NCI-H128 (cell line): Measurements from ENCODE around the gene BIRC5.
"Not testable (repeated sequence)": the region's sequence is repeated elsewhere in the genome, so short reads cannot be mapped to it uniquely, and the experiment has no call there.

ENCODE experiments used
- DNase-seq: peaks from one replicate; lab custom pipeline; 2025; ENCODE audit not compliant: unreplicated experiment; lab: John Stamatoyannopoulos, UW

Gene BIRC5

GRCh38 chr17:78224231-78225087, 10.4 kb downstream of the BIRC5 start:
- no peak for DNase-seq

- DNase-seq = no peak
Measured at GRCh38 chr17:78225088-78225865, 11.2 kb downstream of the BIRC5 start.

GRCh38 chr17:78226055-78226758, 12.2 kb downstream of the BIRC5 start:
- no peak for DNase-seq

- no peak for DNase-seq
Measured at GRCh38 chr17:78226759-78227454, 12.9 kb downstream of the BIRC5 start.

GRCh38 chr17:78227455-78227916, 13.4 kb downstream of the BIRC5 start:
- no peak for DNase-seq

GRCh38 chr17:78228176-78228575, 14.1 kb downstream of the BIRC5 start:
- DNase-seq = no peak

- DNase-seq = no peak
Measured at GRCh38 chr17:78230252-78230962, 16.4 kb downstream of the BIRC5 start.

- no peak for DNase-seq
Measured at GRCh38 chr17:78230996-78231935, 17.2 kb downstream of the BIRC5 start, which contains the start of gene TMEM235. TSS of gene TMEM235 (plus strand) at chr17:78231631. CDS start at chr17:78232024, 393 bp downstream.

GRCh38 chr17:78231991-78232858, 18.2 kb downstream of the BIRC5 start:
- DNase-seq = no peak

- DNase-seq = no peak
Measured at GRCh38 chr17:78232859-78233173, 18.8 kb downstream of the BIRC5 start.

GRCh38 chr17:78233678-78234077, 19.6 kb downstream of the BIRC5 start:
- no peak for DNase-seq

- no peak for DNase-seq
Measured at GRCh38 chr17:78234261-78234865, 20.3 kb downstream of the BIRC5 start.

GRCh38 chr17:78235022-78235421, 21.0 kb downstream of the BIRC5 start:
- not testable (repeated sequence) for DNase-seq

GRCh38 chr17:78235885-78236284, 21.8 kb downstream of the BIRC5 start:
- no peak for DNase-seq

GRCh38 chr17:78236362-78237127, 22.5 kb downstream of the BIRC5 start:
- DNase-seq = no peak

GRCh38 chr17:78237401-78238012, 23.5 kb downstream of the BIRC5 start:
- no peak for DNase-seq
